HL-60 (cell line): ENCODE results near the gene BEX5.

Experiments used
- DNase-seq, 2 experiments: peaks; one replicate each; pipeline ENCODE4 v3.0.0-alpha.2; 2010 to 2020; ENCODE audit warnings: low read depth in 1 of 2, low spot score in 1 of 2
- H3K27ac ChIP-seq: fragments of 250-450 bp; sonication (Bioruptor Pico); replicated peaks from 2 replicates; pipeline ENCODE4 v1.5.1; 2020; ENCODE audit warnings: mild to moderate bottlenecking, moderate library complexity
- H3K27me3 ChIP-seq: fragments of 250-450 bp; sonication (Bioruptor Pico); 2 replicates; pipeline ENCODE4 v1.5.1; 2021; ENCODE audit warnings: mild to moderate bottlenecking, moderate library complexity; ENCODE audit not compliant: insufficient read depth, poor library complexity, severe bottlenecking
- H3K4me3 ChIP-seq: replicated peaks from 2 replicates; pipeline ENCODE4 v1.5.1; 2011; ENCODE audit warnings: mild to moderate bottlenecking, control low read depth, low read length; ENCODE audit not compliant: insufficient read depth
- GABPA ChIP-seq: IDR thresholded peaks from 2 replicates; pipeline ENCODE4 v1.6.1; 2012; ENCODE audit warnings: low read depth
- POLR2AphosphoS5 ChIP-seq: IDR thresholded peaks from 2 replicates; pipeline ENCODE4 v1.6.1; 2012; ENCODE audit warnings: low read depth
- REST ChIP-seq: IDR thresholded peaks from 2 replicates; pipeline ENCODE4 v1.6.1; 2012; ENCODE audit warnings: low read depth; ENCODE audit not compliant: insufficient replicate concordance
- SPI1 ChIP-seq: IDR thresholded peaks from 2 replicates; pipeline ENCODE4 v1.6.1; 2012; ENCODE audit warnings: low read depth, mild to moderate bottlenecking, borderline replicate concordance
- TF ChIP-seq, protein P1 (sequence below): IDR thresholded peaks from one replicate; pipeline ENCODE4 v1.5.1; 2011; ENCODE audit warnings: low read length, control low read depth, inconsistent platforms; ENCODE audit not compliant: insufficient read depth

The BEX5 gene

GRCh38 chrX:102115748-102116147 is 40.0 kb downstream of the BEX5 start:
- H3K4me3 ChIP-seq: no peak overlapping the region
- no peak for DNase-seq
- H3K27me3 ChIP-seq: no peaks in the 10 kb centered on the region
- no peak overlapping the region for H3K27ac ChIP-seq
- no peak for TF ChIP-seq POLR2AphosphoS5
- no peak for TF ChIP-seq REST
- TF ChIP-seq GABPA: no peak
- TF ChIP-seq SPI1: no peak
- TF ChIP-seq, protein P1, sequence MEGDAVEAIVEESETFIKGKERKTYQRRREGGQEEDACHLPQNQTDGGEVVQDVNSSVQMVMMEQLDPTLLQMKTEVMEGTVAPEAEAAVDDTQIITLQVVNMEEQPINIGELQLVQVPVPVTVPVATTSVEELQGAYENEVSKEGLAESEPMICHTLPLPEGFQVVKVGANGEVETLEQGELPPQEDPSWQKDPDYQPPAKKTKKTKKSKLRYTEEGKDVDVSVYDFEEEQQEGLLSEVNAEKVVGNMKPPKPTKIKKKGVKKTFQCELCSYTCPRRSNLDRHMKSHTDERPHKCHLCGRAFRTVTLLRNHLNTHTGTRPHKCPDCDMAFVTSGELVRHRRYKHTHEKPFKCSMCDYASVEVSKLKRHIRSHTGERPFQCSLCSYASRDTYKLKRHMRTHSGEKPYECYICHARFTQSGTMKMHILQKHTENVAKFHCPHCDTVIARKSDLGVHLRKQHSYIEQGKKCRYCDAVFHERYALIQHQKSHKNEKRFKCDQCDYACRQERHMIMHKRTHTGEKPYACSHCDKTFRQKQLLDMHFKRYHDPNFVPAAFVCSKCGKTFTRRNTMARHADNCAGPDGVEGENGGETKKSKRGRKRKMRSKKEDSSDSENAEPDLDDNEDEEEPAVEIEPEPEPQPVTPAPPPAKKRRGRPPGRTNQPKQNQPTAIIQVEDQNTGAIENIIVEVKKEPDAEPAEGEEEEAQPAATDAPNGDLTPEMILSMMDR: no peak

DNA sequence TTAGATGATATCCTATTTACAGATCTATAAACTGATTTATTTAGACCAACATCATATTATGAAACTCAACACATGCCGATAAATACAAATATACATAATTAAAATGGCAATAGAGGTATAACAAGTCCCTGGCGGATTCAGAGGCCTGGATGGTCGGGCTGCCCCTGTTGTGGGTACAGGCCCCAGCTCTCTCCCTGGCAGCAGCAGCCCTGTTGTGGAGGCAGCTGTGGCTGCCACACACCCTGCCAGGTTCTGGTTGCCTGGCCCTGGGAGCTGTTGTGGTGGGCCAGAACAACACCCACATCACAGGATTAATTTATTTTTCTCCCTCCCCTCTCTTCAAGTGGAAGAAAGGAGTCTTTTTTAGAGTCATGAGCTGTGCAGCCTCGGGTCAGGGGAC is 42.4 kb downstream of the BEX5 start:
- DNase-seq: no peak
- no peak overlapping the region for H3K27ac ChIP-seq
- H3K27me3 ChIP-seq: no peaks in the 10 kb centered on the region
- TF ChIP-seq, protein P1: no peak
- no peak for TF ChIP-seq REST
- no peak for TF ChIP-seq SPI1
- no peak for TF ChIP-seq GABPA
- no peak for TF ChIP-seq POLR2AphosphoS5
- no peak overlapping the region for H3K4me3 ChIP-seq
